GM23248 (cell line): ENCODE results near the gene MRPS26. TPM values are rescaled to one million over a fixed set of nuclear protein-coding genes. Genes with fewer than 3 reads are reported as not detected.
"Not testable (repeated sequence)": the region's sequence is repeated elsewhere in the genome, so short reads cannot be mapped to it uniquely, and the experiment has no call there.

ENCODE experiments used
- DNase-seq: peaks from one replicate; pipeline ENCODE4 v3.0.0-alpha.2; 2015
- H2AFZ ChIP-seq: fragments of 200-600 bp; sonication (generic); 2 replicates; pipeline ENCODE4 v1.6.1; 2016; ENCODE audit warnings: antibody characterized with exemption
- H3F3A ChIP-seq: fragments of 200-600 bp; sonication (generic); 2 replicates; pipeline ENCODE4 v1.6.1; 2016; ENCODE audit warnings: mild to moderate bottlenecking, antibody characterized with exemption, mixed run types; ENCODE audit not compliant: insufficient read depth
- H3K27ac ChIP-seq: fragments of 200-600 bp; sonication (generic); 2 replicates; pipeline ENCODE4 v1.5.1; 2016; ENCODE audit warnings: mild to moderate bottlenecking
- H3K27me3 ChIP-seq: fragments of 200-600 bp; sonication (generic); replicated peaks from 2 replicates; pipeline ENCODE4 v1.6.1; 2016; ENCODE audit warnings: mild to moderate bottlenecking; ENCODE audit not compliant: insufficient read depth
- H3K36me3 ChIP-seq: fragments of 200-600 bp; sonication (generic); 2 replicates; pipeline ENCODE4 v1.6.1; 2016; ENCODE audit warnings: low read depth, mild to moderate bottlenecking
- H3K4me1 ChIP-seq: fragments of 200-600 bp; sonication (generic); 2 replicates; pipeline ENCODE4 v1.6.1; 2016; ENCODE audit warnings: mild to moderate bottlenecking; ENCODE audit not compliant: insufficient read depth
- H3K4me2 ChIP-seq: fragments of 200-600 bp; sonication (generic); one replicate; pipeline ENCODE4 v1.6.1; 2016; ENCODE audit warnings: mild to moderate bottlenecking; ENCODE audit not compliant: unreplicated experiment
- H3K4me3 ChIP-seq: fragments of 200-600 bp; sonication (generic); 2 replicates; pipeline ENCODE4 v1.5.1; 2016; ENCODE audit warnings: mild to moderate bottlenecking
- H3K79me2 ChIP-seq: fragments of 200-600 bp; sonication (generic); 2 replicates; pipeline ENCODE4 v1.6.1; 2016; ENCODE audit warnings: mild to moderate bottlenecking; ENCODE audit not compliant: insufficient read depth
- H3K9ac ChIP-seq: fragments of 200-600 bp; sonication (generic); 2 replicates; pipeline ENCODE4 v1.6.1; 2016; ENCODE audit warnings: mild to moderate bottlenecking
- H3K9me2 ChIP-seq: fragments of 200-600 bp; sonication (generic); 2 replicates; pipeline ENCODE4 v1.6.1; 2016; ENCODE audit warnings: mixed run types, mild to moderate bottlenecking, moderate library complexity; ENCODE audit not compliant: insufficient read depth
- H3K9me3 ChIP-seq: fragments of 200-600 bp; sonication (generic); one replicate; pipeline ENCODE4 v1.6.1; 2017; ENCODE audit warnings: low read depth
- H4K20me1 ChIP-seq: fragments of 200-600 bp; sonication (generic); 2 replicates; pipeline ENCODE4 v1.6.0; 2016; ENCODE audit not compliant: insufficient read depth
- EZH2 ChIP-seq: fragments of 200-600 bp; sonication (generic); IDR thresholded peaks from 2 replicates; pipeline ENCODE4 v1.6.1; 2018; ENCODE audit warnings: antibody characterized with exemption, mild to moderate bottlenecking; ENCODE audit not compliant: insufficient read depth, poor library complexity, severe bottlenecking
- EZH2phosphoT487 ChIP-seq: fragments of 200-600 bp; sonication (generic); IDR thresholded peaks from 2 replicates; pipeline ENCODE4 v1.6.1; 2018; ENCODE audit warnings: antibody characterized with exemption, moderate library complexity, mild to moderate bottlenecking, low read depth; ENCODE audit not compliant: insufficient read depth
- WGBS, 2 experiments: methylation state at CpG; one replicate each; pipeline ENCODE4 v1.1.6; 2015 to 2017; ENCODE audit warnings: low lambda C conversion rate in 2 of 2, low coverage in 1 of 2; ENCODE audit errors: missing lambda C conversion rate in 2 of 2; 5-methylcytosine and 5-hydroxymethylcytosine counted together
- in situ Hi-C: fragments of 300-500 bp; cut with MboI; formaldehyde crosslinking; loops from 2 replicates; pipeline ENCODE4 v1.15.0; 2020
- polyA plus RNA-seq: library from polyadenylated mRNA; unstranded; fragments of >200 nt; fragmentation: Nextera tagmentation; extraction: Ambion mirVana; gene quantifications from 2 replicates; pipeline ENCODE4 v1.2.1, GENCODE V29; 2016
- total RNA-seq: library from RNA; depleted of rRNA; stranded (reverse); fragments of >200 nt; shearing (Covaris generic); gene quantifications from 2 replicates; pipeline ENCODE4 v1.2.3, GENCODE V29; 2014

Gene MRPS26
- total and polyA plus RNA-seq, 2 experiments from 2014 or later, result 44.5 to 48.2 TPM

- no peak overlapping the region for H2AFZ ChIP-seq
- no peaks in the 10 kb centered on the region for H3K9me3 ChIP-seq
- TF ChIP-seq EZH2 (no peak), EZH2phosphoT487 (no peak)
- no peaks in the 10 kb centered on the region for H3K36me3 ChIP-seq
- no peaks in the 10 kb centered on the region for H3K9me2 ChIP-seq
- DNase-seq, result no peak
- no peak overlapping the region for H3K4me3 ChIP-seq
- H3K79me2 ChIP-seq, result no peaks in the 10 kb centered on the region
- H3F3A ChIP-seq, result no peaks in the 10 kb centered on the region
- WGBS, 2 experiments, result 80 to 83% methylated on average over 6 of the region's 6 CpGs
- no peaks in the 10 kb centered on the region for H3K27me3 ChIP-seq
- in situ Hi-C loops, result no loop called here
- no peaks in the 10 kb centered on the region for H3K4me1 ChIP-seq
- H4K20me1 ChIP-seq, result no peaks in the 10 kb centered on the region
- no peak overlapping the region for H3K9ac ChIP-seq
- H3K4me2 ChIP-seq, result no peak overlapping the region
- no peak overlapping the region for H3K27ac ChIP-seq
Observed at GRCh38 chr20:3074812-3075211, 29.0 kb downstream of the MRPS26 start.

GRCh38 chr20:3075315-3075714, 29.5 kb downstream of the MRPS26 start:
- H3K9me3 ChIP-seq, H3K9me2 ChIP-seq, H3K4me1 ChIP-seq, H3K36me3 ChIP-seq, H3K27ac ChIP-seq, H3K4me3 ChIP-seq, in situ Hi-C loops, H3K79me2 ChIP-seq, H4K20me1 ChIP-seq, H2AFZ ChIP-seq, H3K4me2 ChIP-seq, H3K27me3 ChIP-seq, DNase-seq, H3F3A ChIP-seq, H3K9ac ChIP-seq: not testable (repeated sequence)
- 70 to 73% methylated on average over 6 of the region's 6 CpGs for WGBS, 2 experiments

- TF ChIP-seq EZH2phosphoT487 (no peak), EZH2 (no peak)
- Histone ChIP-seq H2AFZ (no peak overlapping the region), H3K4me1 (no peaks in the 10 kb centered on the region), H3K4me3 (no peak overlapping the region), H3K4me2 (no peak overlapping the region), H3K36me3 (no peaks in the 10 kb centered on the region), H4K20me1 (no peaks in the 10 kb centered on the region), H3K79me2 (no peaks in the 10 kb centered on the region), H3K9me2 (no peaks in the 10 kb centered on the region), H3K9ac (no peak overlapping the region), H3K27me3 (peaks cover 4% of the 10 kb centered on the region; the same call in 1 of the 2 replicates), H3K27ac (no peak overlapping the region), H3F3A (no peaks in the 10 kb centered on the region), H3K9me3 (no peaks in the 10 kb centered on the region)
- in situ Hi-C loops, result no loop called here
- DNase-seq, result no peak
- WGBS, 2 experiments, result 71 to 74% methylated on average over 4 of the region's 4 CpGs
Observed at GRCh38 chr20:3077618-3078134, 31.8 kb downstream of the MRPS26 start.

GRCh38 chr20:3080939-3081388, 35.1 kb downstream of the MRPS26 start:
- H3K79me2 ChIP-seq, result no peaks in the 10 kb centered on the region
- H3K4me3 ChIP-seq, result no peak overlapping the region
- H3K4me1 ChIP-seq, result no peaks in the 10 kb centered on the region
- TF ChIP-seq EZH2 (no peak), EZH2phosphoT487 (no peak)
- 40 to 56% methylated on average over 6 of the region's 6 CpGs for WGBS, 2 experiments
- H4K20me1 ChIP-seq, result no peaks in the 10 kb centered on the region
- no peak overlapping the region for H3K27ac ChIP-seq
- no peak overlapping the region for H2AFZ ChIP-seq
- no peak overlapping the region for H3K9ac ChIP-seq
- H3K27me3 ChIP-seq, result peaks cover 12% of the 10 kb centered on the region; the same call in 1 of the 2 replicates
- H3K9me3 ChIP-seq, result no peaks in the 10 kb centered on the region
- peak; percentile 64 for DNase-seq
- no peaks in the 10 kb centered on the region for H3F3A ChIP-seq
- H3K4me2 ChIP-seq, result no peak overlapping the region
- no peaks in the 10 kb centered on the region for H3K9me2 ChIP-seq
- in situ Hi-C loops, result no loop called here
- no peaks in the 10 kb centered on the region for H3K36me3 ChIP-seq

GRCh38 chr20:3081641-3082040, 35.8 kb downstream of the MRPS26 start:
- Histone ChIP-seq H3K36me3 (no peaks in the 10 kb centered on the region), H3K9me3 (no peaks in the 10 kb centered on the region), H3K9ac (no peak overlapping the region), H3K4me2 (no peak overlapping the region), H4K20me1 (no peaks in the 10 kb centered on the region), H3F3A (no peaks in the 10 kb centered on the region), H3K4me3 (no peak overlapping the region), H3K27ac (no peak overlapping the region), H3K9me2 (no peaks in the 10 kb centered on the region), H3K4me1 (no peaks in the 10 kb centered on the region), H3K79me2 (no peaks in the 10 kb centered on the region), H2AFZ (no peak overlapping the region), H3K27me3 (peaks cover 12% of the 10 kb centered on the region; the same call in 1 of the 2 replicates)
- in situ Hi-C loops, result no loop called here
- 87 to 92% methylated on average over 11 of the region's 11 CpGs for WGBS, 2 experiments
- TF ChIP-seq EZH2, result no peak
- no peak for TF ChIP-seq EZH2phosphoT487
- no peak for DNase-seq
